GM21723 (cell line): ENCODE measurements around the gene HSD3B7.
A peak's percentile ranks its signal among the peaks of the same experiment; 100 is the strongest.

Experiments
- ATAC-seq: cut with Tn5 transposase; IDR thresholded peaks from one replicate; pipeline ENCODE4 v1.9.1; 2021; ENCODE audit warnings: mild to moderate bottlenecking, moderate library complexity; ENCODE audit not compliant: unreplicated experiment

The HSD3B7 gene

GRCh38 chr16:30956601-30957455 lies 28.2 kb upstream of the HSD3B7 start:
- ATAC-seq, result peak; percentile 52

GRCh38 chr16:30957456-30958174 lies 27.4 kb upstream of the HSD3B7 start, which contains the start of gene SETD1A:
Gene SETD1A (plus strand): TSS chr16:30957754. CDS start chr16:30958732, 978 bp downstream.
- ATAC-seq, result peak; percentile 74

- peak; percentile 15 for ATAC-seq
Measured at GRCh38 chr16:30958175-30959079, 26.6 kb upstream of the HSD3B7 start.

- no peak for ATAC-seq
Measured at GRCh38 chr16:30961384-30961783, 23.6 kb upstream of the HSD3B7 start.

- ATAC-seq, result no peak
Measured at GRCh38 chr16:30963925-30964511, 21.0 kb upstream of the HSD3B7 start.

- ATAC-seq, result no peak
Measured at GRCh38 chr16:30964574-30965226, 20.3 kb upstream of the HSD3B7 start.

- no peak for ATAC-seq
Measured at GRCh38 chr16:30965436-30965835, 19.6 kb upstream of the HSD3B7 start.

GRCh38 chr16:30966033-30966619 lies 18.9 kb upstream of the HSD3B7 start:
- ATAC-seq, result no peak

- no peak for ATAC-seq
Measured at GRCh38 chr16:30967795-30968194, 17.2 kb upstream of the HSD3B7 start.

GRCh38 chr16:30969246-30969842 lies 15.7 kb upstream of the HSD3B7 start:
- ATAC-seq, result no peak

GRCh38 chr16:30971298-30971697 lies 13.7 kb upstream of the HSD3B7 start:
- ATAC-seq, result no peak

- ATAC-seq, result no peak
Measured at GRCh38 chr16:30972872-30973271, 12.1 kb upstream of the HSD3B7 start.

- no peak for ATAC-seq
Measured at GRCh38 chr16:30974348-30974747, 10.7 kb upstream of the HSD3B7 start.

- ATAC-seq, result no peak
Measured at GRCh38 chr16:30976486-30976885, 8.5 kb upstream of the HSD3B7 start.

GRCh38 chr16:30977502-30977901 lies 7.5 kb upstream of the HSD3B7 start:
- ATAC-seq, result no peak

GRCh38 chr16:30979170-30980022 lies 5.6 kb upstream of the HSD3B7 start:
- ATAC-seq, result no peak

GRCh38 chr16:30980023-30980371 lies 5.0 kb upstream of the HSD3B7 start:
- ATAC-seq, result no peak

GRCh38 chr16:30980434-30980833 lies 4.6 kb upstream of the HSD3B7 start:
- ATAC-seq, result no peak

GRCh38 chr16:30980959-30981358 lies 4.0 kb upstream of the HSD3B7 start:
- no peak for ATAC-seq
